Gastroesophageal sphincter (tissue), 3 donors: ENCODE measurements around the gene CACNA1D.

Experiments used
- CTCF ChIP-seq, 4 experiments: fragments of 200-600 bp in 2 of 4; fragments of 450-650 bp in 2 of 4; sonication (generic) in 1 of 4; IDR thresholded peaks; one replicate each; pipeline ENCODE4 v1.5.1; 2017 to 2019; ENCODE audit warnings: antibody characterized with exemption in 4 of 4, mild to moderate bottlenecking in 2 of 4, moderate library complexity in 2 of 4
- EP300 ChIP-seq: sonication (generic); formaldehyde crosslinking; IDR thresholded peaks from one replicate; pipeline ENCODE4 v1.6.1; 2017; ENCODE audit warnings: antibody characterized with exemption, mild to moderate bottlenecking
- POLR2A ChIP-seq, 2 donors: fragments of 450-650 bp; IDR thresholded peaks; one replicate each; pipeline ENCODE4 v1.6.1; 2017; ENCODE audit warnings: antibody characterized with exemption in 2 of 2, mild to moderate bottlenecking in 2 of 2, moderate library complexity in 1 of 2
- POLR2AphosphoS5 ChIP-seq: sonication (generic); formaldehyde crosslinking; IDR thresholded peaks from one replicate; pipeline ENCODE4 v1.6.1; 2017; ENCODE audit warnings: antibody characterized with exemption

- TF ChIP-seq CTCF (IDR thresholded peaks at IDR 0.05) = no peak
- no peak for TF ChIP-seq POLR2A (IDR thresholded peaks at IDR 0.05)
- no peak for TF ChIP-seq POLR2AphosphoS5
- TF ChIP-seq EP300 = no peak
These were observed 167.1 kb downstream of the CACNA1D start for GRCh38 chr3:53661480-53661879.
